GM19351 (cell line): Measurements from ENCODE around the gene APBB1IP.
A peak's percentile ranks its signal among the peaks of the same experiment; 100 is the strongest.
"Not testable (repeated sequence)": the region's sequence is repeated elsewhere in the genome, so short reads cannot be mapped to it uniquely, and the experiment has no call there.

Experiments
- ATAC-seq: cut with Tn5 transposase; IDR thresholded peaks from one replicate; pipeline ENCODE4 v1.9.1; 2021; ENCODE audit warnings: mild to moderate bottlenecking, moderate library complexity; ENCODE audit not compliant: unreplicated experiment

Gene APBB1IP

DNA sequence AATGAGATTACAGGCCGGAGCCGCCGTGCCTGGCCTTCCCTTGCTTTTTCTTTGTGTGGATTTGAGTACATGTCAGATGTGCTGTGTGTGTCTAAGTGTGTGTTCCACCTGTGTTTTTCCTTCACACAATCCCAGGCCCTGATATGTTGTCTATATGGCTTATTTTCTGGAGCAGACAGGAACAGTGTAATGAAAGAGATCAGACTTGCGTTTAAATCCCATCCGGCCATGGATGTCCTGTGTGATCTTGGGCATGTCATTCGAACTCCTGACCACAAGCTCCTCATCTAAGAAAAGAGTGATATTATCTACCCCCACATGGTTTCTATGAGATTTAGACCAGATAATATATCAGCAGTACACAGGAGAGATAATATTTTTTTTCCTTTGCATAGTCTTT lies 37.2 kb downstream of the APBB1IP start:
- no peak for ATAC-seq

DNA sequence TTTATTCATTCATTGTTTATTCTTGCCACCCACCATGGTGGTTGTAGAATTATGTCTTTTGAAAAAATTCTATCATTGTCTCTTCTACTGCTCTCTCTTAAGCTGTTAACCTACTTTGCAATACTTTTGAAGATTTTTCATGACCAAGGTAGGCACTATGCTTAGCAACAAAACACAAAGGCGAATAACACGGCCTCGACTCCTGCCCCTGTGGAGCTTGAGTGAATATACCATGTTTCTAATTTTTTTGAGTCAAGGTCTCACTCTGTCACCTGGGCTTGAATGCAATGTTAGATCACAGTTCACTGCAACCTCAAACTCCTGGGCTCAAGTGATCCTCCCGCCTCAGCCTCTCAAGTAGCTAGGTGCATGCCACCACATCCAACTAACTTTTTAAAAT lies 39.4 kb downstream of the APBB1IP start:
- no peak for ATAC-seq

DNA sequence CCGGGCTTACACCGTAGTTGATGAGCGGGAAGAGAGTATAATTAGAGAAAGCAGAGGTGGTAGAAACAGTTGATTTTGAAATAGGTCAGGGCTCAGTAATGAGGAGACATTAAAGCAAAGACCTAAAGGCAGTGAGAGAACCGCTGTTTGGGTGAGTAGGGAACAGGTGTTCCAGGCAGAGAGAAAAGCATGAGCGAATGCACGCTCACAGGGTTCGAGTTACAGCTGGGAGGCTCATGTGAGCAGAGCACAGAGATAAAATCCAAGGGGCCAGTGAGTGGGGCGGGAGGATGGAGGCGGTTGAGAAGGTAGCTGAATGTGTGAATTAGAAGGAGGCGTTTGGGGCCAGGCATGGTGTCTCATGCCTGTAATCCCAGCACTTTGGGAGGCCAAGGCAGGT lies 39.9 kb downstream of the APBB1IP start:
- no peak for ATAC-seq

DNA sequence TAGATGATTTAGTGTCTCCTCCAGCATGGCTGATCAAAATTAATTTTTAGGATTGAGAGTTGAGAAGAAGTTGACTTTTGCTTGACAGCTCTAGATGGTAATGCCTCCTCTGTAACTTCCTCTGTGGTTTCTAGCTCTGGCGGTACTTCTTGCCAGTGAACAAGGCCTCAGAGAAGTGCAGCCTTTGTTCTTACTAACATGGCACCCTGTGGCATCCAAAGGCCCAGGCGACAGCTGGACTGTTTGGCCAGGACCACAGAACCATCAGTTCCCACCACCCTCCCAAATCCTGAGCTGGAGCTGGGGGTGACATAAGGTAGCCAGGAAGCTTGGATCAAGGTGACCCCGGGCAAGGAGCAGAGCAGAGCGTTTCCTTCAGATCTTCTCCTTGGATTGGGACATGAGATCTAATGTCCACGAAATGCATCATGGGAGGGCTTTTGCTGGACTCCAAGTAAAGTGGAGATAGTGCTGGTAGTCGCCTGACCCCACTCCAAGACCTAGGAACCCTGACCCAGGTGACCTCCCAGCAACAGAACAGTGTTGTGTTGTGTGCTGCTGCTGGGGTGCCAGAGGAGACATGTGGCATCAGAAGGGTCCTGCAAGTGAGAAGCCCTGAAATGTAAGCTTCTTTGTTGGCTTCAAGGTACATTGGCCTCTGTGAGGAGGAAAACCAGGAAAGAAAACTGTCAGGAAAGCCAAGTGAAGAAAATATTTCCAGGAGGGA lies 41.8 kb downstream of the APBB1IP start:
- ATAC-seq, result peak; percentile 45

DNA sequence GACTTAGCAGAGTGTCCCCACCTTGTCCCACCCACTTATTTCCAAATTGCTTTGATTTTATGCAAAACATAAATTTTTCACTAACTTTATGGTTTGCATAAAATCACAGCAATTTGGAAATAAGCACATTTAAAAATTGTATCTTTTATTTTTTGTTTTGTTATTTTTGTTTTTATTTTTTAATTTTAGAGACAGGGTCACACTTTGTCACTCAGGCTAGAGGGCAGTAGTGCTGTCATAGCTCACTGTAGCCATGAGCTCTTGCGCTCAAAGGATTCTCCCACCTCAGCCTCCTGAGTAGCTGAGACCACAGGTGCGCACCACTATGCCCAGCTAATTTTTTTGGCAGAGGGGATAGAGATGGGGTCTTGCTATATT lies 43.2 kb downstream of the APBB1IP start:
- ATAC-seq, result peak; percentile 26

DNA sequence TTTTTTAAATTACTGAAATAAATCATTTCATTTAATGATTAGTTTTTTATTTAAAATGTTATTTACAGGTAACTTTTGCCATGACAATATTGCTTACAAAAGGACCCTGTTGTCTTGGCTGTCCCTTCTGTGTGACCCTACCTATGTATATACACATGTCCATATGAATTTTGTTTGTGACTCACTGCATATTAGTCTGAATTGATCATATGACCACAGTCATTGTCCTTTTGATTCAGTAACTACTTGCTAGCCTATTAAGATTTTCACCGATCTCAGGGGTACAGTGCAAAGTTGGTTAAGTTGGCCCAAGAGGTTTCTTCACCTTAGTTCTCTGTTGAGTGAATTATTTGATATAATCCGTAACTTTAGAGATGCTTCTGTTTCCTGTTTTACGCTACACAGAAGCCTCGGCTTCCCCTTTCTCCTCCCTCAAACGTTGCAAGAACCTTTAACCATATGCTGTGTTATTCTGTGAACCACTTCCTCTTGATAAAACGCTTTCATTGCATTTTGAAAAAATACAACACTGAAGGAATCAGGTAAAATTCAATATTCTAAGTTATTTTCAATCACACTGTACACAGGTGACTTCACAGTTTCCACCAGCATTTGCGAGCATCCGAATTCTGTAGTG lies 43.9 kb downstream of the APBB1IP start:
- peak; percentile 44 for ATAC-seq

DNA sequence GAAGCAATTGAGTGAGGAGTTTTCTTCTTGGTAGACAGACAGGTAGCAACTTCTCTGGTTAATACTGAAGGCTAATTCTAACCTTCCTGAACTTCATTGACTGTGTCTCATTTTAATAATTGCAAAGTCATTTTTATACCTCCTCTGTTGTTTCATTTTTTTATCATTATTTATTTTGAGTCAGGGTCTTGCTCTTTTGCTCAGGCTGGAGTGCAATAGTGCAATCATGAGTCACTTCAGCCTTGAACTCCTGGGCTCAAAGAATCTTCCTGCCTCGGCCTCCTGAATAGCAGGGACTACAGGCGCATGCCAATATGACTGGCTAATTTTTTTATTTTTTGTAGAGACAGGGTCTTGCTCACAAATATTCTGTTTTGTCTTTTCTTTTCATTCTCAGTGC lies 45.4 kb downstream of the APBB1IP start:
- ATAC-seq, result no peak

DNA sequence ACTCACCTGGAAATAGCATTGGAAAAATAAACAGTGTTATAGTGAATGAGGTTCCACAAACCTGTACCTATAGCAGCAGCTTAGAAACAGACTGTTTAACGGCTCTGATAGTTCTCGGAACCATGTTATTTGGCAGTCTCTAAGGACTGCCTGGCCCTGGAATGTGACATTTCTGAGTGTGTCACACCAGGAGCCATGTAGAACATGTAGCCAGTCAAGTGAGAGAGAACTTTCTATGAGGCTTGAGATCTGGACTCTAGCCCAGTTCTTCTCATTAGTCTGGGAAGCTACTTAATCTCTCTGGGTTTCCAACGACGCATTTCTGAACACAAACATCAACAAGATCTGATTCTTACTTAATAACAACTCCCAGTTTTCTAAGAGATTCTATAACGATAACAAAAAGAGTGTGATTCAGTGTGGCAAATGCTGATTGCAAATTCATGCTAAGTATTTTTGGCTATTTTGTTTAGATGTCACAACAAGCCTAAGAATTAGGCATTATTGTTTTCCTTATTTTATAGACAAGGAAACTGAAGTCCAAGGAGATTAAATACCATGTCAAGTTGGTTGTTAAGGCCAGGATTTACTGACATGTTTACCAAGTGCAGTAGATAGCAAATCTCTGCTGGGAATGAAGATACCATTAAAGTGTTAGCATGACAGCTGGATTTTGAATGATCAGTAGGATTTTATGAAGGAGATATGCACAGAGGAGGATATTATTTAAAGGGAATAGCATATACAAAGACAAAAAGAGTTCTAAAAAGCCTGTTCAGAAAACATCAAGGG lies 47.2 kb downstream of the APBB1IP start:
- ATAC-seq, result no peak

DNA sequence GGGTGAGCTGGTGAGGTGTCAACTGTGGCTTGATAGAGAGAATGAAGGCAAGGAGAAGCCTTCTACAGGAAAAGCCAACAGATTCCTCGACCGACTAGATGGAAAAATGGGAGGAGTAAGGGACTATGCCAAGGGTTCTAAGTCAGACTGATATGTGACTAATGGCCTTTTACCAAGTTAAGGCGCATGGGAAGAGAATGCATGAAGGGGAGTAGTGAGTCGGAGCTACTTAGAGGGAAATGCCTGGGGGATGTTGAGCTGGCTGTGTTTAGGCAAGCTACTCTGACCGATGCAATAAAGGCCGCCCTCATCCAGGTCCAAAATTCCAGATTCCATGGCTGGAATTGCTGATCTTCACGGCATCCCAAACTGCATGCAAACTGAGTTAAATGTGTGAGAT lies 48.2 kb downstream of the APBB1IP start:
- ATAC-seq, result no peak

DNA sequence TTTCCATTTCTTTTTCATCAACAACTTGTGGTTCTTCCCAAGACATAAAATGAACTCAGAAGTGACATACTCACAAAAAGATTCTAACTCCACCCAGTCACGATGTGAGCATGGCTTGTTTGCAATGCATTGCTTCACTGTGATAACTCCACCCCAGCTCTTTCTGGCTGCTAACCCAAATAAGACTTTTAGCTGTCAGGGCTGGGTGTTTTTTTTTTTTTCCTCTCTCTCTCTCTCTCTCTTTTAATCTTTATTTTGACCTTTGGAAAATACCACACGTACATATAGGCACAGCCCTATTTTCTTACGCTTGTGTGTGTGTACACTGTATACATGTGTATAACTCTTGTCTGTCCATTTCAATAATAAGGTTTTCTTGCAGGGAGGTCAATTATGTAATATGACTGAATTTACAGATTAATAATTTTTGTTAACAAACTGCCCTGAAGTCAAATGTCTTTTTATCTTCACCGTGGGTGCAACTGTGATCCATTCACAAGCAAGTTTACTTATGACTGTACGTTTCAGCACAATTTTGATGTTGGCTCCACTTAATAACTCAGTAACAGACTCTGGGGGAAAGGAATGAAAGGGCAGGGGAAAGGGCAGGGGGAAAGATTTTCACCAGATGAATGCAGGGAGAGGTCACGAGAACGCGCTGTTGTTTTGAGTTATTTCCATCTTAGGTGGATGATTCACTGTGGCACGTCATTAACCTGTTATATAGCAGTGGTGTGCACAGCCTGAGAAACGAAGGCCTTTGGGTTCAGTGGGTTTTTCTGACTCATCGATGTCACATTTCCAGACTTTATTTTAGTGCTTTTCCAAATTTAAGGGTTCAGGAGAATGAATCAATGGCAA lies 49.1 kb downstream of the APBB1IP start:
- peak; percentile 86 for ATAC-seq

DNA sequence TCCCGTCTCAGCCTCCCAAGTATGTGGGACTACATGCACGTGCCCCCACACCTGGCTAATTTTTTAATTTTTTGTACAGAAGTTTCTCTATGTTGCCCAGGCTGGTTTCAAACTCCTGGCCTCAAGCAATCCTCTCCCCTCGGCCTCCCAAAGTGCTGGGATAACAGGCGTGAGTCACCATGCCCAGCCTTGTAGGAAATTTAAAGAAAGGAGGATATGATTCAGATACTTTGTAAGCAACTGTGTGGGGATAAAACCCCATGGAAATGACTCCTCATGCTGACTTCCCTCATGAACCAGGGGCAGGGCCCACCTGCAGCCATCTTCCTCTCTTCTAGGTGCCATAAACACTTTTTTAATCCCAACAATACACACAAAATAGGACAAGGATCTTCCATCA lies 50.2 kb downstream of the APBB1IP start:
- no peak for ATAC-seq

DNA sequence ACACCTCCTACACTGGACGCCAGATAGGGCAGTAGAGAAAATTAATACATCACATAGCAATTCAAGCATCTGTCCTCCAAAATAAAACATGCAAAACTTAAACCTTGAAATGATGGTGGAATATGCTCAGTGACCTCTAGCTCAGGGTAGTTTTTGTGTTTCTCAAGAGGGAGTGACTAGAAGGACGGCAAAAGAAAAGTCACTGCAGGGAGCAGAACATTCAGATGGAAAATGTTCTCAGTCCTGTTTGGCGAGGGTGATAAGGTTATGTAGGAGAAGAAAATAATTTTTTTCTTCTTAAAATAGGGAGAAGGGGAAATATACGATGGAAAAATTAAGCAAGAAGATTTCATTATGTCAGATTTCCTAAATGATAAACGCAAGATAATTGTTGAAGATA lies 50.9 kb downstream of the APBB1IP start:
- ATAC-seq, result no peak

DNA sequence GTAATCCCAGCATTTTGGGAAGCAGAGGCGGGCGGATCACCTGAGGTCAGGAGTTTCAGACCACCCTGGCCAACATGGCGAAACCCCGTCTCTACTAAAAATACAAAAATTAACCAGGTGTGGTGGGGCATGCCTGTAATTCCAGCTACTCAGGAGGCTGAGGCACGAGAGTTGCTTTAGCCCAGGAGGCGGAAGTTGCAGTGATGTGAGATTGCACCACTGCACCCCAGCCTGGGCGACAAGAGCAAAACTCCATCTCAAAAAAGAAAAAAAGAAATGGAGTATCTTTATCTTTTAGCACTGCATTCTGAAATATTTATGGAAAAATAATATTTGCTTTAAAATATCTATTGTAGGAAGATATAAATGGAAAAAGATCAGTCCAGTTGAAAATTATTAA lies 52.2 kb downstream of the APBB1IP start:
- not testable (repeated sequence) for ATAC-seq

DNA sequence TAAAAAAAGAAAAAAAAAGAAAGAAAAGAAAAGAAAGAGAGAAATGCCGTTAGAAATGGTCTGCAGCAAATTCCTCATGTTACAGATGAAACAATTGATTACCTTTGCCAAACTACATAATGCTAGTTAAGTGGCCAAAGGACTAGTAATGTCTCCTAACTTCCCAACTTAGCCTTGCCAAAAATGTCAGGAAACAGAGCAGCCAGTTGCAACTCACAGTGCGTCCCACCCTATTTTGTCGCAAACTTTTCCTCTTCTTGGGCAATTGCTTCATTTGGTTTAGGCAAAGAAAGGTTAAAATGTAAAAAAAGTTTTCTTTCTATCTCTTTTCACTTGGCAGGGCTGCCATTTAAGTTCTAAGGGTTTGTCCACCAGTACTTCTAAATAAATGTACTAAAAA lies 53.1 kb downstream of the APBB1IP start:
- no peak for ATAC-seq

DNA sequence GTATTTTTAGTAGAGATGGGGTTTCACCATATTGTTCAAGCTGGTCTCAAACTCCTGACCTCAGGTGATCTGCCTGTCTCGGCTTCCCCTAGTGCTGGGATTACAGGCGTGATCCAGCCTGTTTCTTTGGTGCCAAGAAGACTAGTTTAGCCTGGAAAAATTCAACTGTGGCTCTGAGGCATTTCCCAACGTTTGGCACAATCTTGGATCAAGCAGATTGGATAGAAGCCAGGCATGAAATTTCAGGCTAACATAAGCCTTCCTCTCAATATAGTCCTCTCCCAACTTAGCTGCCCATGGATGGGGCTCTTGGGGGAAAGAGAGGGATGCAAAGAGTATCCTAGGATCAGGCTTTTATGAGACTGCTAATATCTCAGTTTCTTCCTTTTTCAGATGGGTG lies 53.8 kb downstream of the APBB1IP start:
- no peak for ATAC-seq

DNA sequence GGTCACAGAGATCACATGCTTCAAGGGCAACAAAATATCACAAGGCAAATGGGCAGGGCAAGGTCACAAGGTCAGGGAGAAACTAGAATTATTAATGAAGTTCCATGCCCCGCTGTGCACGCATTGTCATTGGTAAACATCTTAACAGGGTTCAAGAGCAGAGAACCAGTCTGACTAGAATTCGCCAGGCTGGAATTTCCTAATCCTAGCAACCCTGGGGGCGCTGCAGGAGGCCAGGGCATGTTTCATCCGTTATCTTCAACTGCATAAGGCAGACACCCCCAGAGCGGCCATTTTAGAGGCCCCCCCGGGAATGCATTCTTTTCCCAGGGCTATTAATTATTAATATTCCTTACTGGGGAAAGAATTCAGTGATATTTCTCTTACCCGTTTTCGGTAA lies 54.6 kb downstream of the APBB1IP start:
- ATAC-seq, result not testable (repeated sequence)

DNA sequence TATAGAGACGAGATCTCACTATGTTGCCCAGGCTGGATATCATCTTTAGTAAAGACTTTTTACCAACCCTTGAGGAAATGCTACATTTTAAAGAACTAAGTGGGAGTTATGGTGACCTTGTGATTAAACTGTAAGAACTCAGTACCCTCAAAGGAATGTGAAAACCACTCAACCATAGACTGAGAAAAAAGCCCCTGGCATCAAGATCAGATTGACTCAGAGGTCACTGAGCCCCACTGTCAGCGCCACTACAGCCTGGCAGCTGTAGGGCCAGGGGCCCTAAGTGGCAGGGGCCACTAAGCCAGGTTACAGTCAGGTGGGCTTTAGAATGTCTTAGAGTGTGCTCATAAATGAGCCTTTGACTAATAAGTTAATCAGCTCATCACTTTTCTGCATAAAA lies 55.9 kb downstream of the APBB1IP start:
- ATAC-seq, result no peak

DNA sequence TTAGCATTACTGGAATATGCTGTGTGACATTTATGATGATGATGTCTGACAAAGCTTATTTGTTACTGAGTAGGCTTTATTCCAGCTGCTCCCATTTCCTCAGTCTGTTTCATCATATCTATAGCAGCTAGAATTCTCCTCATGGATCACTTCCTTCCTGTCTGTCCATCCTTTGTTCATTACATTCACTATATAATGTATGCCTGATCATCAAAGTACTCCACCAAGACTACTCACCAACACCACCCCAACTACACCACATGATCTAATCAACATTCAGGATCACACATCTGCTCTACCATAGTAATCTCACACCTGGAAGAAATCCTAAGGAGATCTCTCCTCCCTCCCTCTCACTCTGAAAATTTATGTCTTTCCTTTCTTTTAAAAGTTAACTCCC lies 61.3 kb downstream of the APBB1IP start:
- ATAC-seq, result no peak

DNA sequence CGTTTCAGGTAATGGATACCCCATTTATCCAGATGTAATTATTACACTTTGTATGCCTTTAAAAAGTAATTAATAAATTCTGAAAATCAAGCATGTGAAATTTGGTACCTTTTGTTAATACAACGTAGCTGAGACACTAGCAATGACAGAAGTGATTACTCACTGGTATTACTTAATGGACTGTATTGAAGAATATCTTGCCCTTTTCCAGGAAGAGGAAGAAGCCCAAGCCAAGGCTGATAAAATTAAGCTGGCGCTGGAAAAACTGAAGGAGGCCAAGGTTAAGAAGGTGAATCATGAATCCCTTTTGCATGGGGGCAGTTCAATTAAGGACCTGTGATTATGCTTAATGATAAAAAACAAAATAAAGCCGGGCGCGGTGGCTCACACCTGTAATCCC lies 64.8 kb downstream of the APBB1IP start:
- ATAC-seq, result no peak

DNA sequence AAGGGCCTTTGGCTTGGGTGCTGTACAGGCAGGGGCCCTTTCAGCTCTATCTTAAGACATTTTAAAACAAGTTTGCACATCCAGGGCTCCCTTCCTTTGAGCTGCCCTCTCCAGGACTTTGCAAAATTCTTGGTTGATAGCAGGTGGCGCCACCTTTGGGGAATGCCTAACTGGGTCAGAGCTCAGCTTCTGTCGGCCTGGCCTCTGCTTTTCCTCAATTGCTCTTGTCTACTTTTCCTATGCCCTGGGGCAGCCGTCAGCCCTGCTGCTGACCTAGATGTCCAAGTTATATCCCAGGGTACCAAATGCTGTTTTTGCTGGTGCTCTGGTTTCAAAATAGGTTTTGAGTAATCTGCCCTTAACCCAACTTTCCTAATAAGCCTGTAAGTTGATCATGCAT lies 65.8 kb downstream of the APBB1IP start:
- no peak for ATAC-seq

DNA sequence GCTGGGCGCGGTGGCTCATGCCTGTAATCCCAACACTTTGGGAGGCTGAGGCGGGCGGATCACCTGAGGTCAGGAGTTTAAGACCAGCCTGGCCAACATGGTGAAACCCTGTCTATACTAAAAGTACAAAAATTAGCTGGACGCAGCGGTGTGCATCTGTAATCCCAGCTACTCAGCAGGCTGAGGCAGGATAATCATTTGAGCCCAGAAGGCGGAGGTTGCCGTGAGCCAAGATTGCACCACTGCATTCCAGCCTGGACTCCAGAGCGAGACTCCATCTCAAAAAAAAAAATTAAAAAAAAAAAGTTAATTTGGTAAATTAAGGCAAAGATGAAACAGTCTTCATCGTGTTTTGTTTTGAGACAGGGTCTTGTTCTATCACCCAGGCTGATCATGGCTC lies 66.3 kb downstream of the APBB1IP start:
- ATAC-seq, result not testable (repeated sequence)
